IPS-NIHi7 (cell line): ENCODE measurements around the gene AKNAD1.
"Not testable (repeated sequence)": the region's sequence is repeated elsewhere in the genome, so short reads cannot be mapped to it uniquely, and the experiment has no call there.

Source experiments
- DNase-seq: peaks from one replicate; pipeline ENCODE4 v3.0.0; 2012; ENCODE audit warnings: mixed read lengths; ENCODE audit errors: extremely low spot score

AKNAD1 gene

DNA sequence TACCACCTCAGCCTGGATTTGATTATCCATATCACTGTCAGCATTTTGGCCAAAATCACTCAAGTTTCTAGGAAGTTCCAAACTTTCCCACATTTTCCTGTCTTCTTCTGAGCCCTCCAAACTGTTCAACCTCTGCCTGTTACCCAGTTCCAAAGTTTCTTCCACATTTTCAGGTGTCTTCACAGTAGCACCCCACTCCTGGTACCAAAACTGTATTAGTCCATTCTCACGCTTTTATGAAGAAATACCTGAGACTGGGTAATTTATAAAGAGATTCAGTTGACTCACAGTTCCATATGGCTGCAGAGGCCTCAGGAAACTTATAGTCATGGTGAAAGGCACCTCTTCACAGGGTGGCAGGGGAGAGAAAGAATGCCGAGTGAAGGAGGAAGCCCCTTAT is 71.0 kb downstream of the AKNAD1 start:
- no peak for DNase-seq

- no peak for DNase-seq
Measured at GRCh38 chr1:108785264-108785663, 71.6 kb downstream of the AKNAD1 start.

DNA sequence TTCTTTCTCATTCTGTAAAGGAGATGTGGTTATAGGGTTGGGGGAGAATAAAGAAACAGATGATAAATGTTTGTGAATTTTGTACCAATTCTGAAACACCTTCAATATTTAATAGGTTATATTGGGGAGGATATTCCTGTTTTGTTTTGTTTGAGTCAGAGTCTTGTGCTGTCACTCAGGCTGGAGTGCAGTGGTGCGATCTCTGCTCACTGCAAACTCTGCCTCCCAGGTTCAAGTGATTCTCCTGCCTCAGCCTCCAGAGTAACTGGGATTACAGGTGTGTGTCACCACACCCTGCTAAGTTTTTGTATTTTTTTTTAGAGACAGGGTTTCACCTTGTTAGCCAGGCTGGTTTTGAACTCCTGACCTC is 75.3 kb downstream of the AKNAD1 start:
- not testable (repeated sequence) for DNase-seq

- DNase-seq: no peak
Measured at GRCh38 chr1:108780937-108781574, 75.8 kb downstream of the AKNAD1 start.

- DNase-seq: no peak
Measured at GRCh38 chr1:108779455-108779854, 77.4 kb downstream of the AKNAD1 start.

DNA sequence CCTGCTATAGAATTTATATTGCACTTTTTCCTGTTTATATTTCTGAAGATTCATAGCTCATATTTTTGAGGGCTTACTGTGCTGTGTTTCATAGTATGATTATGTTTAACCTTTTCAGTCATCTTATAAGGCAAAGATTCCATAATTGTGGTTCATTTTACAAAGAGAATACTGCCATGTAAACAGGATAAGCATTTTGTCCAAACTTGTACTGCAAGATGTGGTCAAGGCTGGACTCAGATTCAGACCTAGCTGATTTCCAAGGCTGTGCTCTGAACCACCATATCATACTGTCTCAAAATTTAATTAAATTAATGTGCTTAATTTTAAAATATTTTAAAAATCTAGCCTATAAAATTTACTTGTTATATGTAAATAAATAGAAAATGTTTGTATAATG is 79.1 kb downstream of the AKNAD1 start:
- no peak for DNase-seq

DNA sequence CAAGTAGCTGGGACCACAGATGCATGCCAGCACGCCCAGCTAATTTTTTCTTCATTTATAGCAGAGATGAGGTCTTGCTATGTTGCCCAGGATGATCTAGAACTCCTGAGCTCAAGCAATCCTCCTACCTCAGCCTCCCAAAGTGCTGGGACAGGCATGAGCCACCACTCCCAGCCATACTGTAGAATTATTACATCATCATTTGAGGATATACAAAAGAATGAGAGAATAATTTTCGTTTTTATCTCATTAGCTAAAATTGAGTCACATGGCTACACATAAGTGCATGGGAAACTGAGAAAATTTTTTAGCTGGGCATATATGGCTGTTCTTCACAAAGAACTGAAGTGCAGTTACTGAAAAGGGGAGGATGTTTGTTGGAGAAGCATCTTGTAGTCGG is 89.2 kb downstream of the AKNAD1 start:
- no peak for DNase-seq

- no peak for DNase-seq
Measured at GRCh38 chr1:108767115-108767514, 89.8 kb downstream of the AKNAD1 start.
